ENCODE results near the gene NMRAL1. TPM values are rescaled to one million over a fixed set of nuclear protein-coding genes. Genes with fewer than 3 reads are reported as not detected.

NMRAL1 gene
- total and polyA plus RNA-seq, 9 donors, result 15.0 to 72.7 (median 51.5) TPM

- WGBS, 3 donors, result 84 to 94% (median 88%) methylated on average over 4 of the region's 4 CpGs
- Histone ChIP-seq H3K4me3 (no peak overlapping the region), H3K27ac (no peak overlapping the region), H3K36me3 (no peaks in the 10 kb centered on the region), H3K9me3 (no peaks in the 10 kb centered on the region), H3K4me1 (ENCODE audit: insufficient read depth) (no peaks in the 10 kb centered on the region), H3K27me3 (no peaks in the 10 kb centered on the region)
- intact Hi-C loops (cut with DNase I), result no loop called here
- TF ChIP-seq POLR2A (IDR thresholded peaks at IDR 0.05) (no peak), EP300 (IDR thresholded peaks at IDR 0.05) (no peak), CTCF (IDR thresholded peaks at IDR 0.05) (no peak)
- no peak for DNase-seq
These were observed 30.4 kb downstream of the NMRAL1 start for GRCh38 chr16:4443986-4444385.

GRCh38 chr16:4443271-4443670, 31.2 kb downstream of the NMRAL1 start:
- intact Hi-C loops (cut with DNase I), result no loop called here
- no peak overlapping the region for H3K4me3 ChIP-seq
- DNase-seq, result no peak
- H3K36me3 ChIP-seq, result no peaks in the 10 kb centered on the region
- TF ChIP-seq POLR2A (IDR thresholded peaks at IDR 0.05) (no peak), EP300 (IDR thresholded peaks at IDR 0.05) (no peak), CTCF (IDR thresholded peaks at IDR 0.05) (no peak)
- no peaks in the 10 kb centered on the region for H3K9me3 ChIP-seq
- WGBS, 3 donors, result 77 to 83% (median 82%) methylated on average over 5 of the region's 5 CpGs
- H3K27ac ChIP-seq, result no peak overlapping the region
- no peaks in the 10 kb centered on the region for H3K4me1 ChIP-seq (ENCODE audit: insufficient read depth)
- H3K27me3 ChIP-seq, result no peaks in the 10 kb centered on the region

GRCh38 chr16:4442371-4442770, 32.1 kb downstream of the NMRAL1 start:
- TF ChIP-seq CTCF (IDR thresholded peaks at IDR 0.05) (no peak), EP300 (IDR thresholded peaks at IDR 0.05) (no peak), POLR2A (IDR thresholded peaks at IDR 0.05) (no peak)
- Histone ChIP-seq H3K4me1 (ENCODE audit: insufficient read depth) (no peaks in the 10 kb centered on the region), H3K9me3 (no peaks in the 10 kb centered on the region), H3K36me3 (no peaks in the 10 kb centered on the region), H3K27ac (no peak overlapping the region), H3K27me3 (no peaks in the 10 kb centered on the region), H3K4me3 (no peak overlapping the region)
- DNase-seq, result no peak
- intact Hi-C loops (cut with DNase I), result no loop called here
- WGBS, 3 donors, result 78 to 85% (median 81%) methylated on average over 11 of the region's 11 CpGs

- no peak for DNase-seq
- Histone ChIP-seq H3K4me1 (ENCODE audit: insufficient read depth) (no peaks in the 10 kb centered on the region), H3K4me3 (no peak overlapping the region), H3K27ac (no peak overlapping the region), H3K9me3 (no peaks in the 10 kb centered on the region), H3K27me3 (no peaks in the 10 kb centered on the region), H3K36me3 (no peaks in the 10 kb centered on the region)
- WGBS, 3 donors, result 94 to 98% (median 96%) methylated on average over 3 of the region's 3 CpGs
- TF ChIP-seq POLR2A (IDR thresholded peaks at IDR 0.05), result no peak
- TF ChIP-seq EP300 (IDR thresholded peaks at IDR 0.05), result no peak
- TF ChIP-seq CTCF (IDR thresholded peaks at IDR 0.05), result no peak
- intact Hi-C loops (cut with DNase I), result no loop called here
These were observed 37.1 kb downstream of the NMRAL1 start for GRCh38 chr16:4437366-4437765.

Measured in ovary (tissue), 9 donors.